Gastrocnemius medialis (tissue), 4 donors: ENCODE data around the gene SPATS2L.

ENCODE experiments used
- POLR2A ChIP-seq, 2 donors: fragments of 450-650 bp; IDR thresholded peaks; one replicate each; pipeline ENCODE4 v1.6.1; 2017; ENCODE audit warnings: antibody characterized with exemption in 2 of 2, mild to moderate bottlenecking in 2 of 2, moderate library complexity in 2 of 2
- TF ChIP-seq, protein P1 (sequence below), 5 experiments: fragments of 450-650 bp in 3 of 5; fragments of 200-600 bp in 2 of 5; sonication (generic) in 2 of 5; IDR thresholded peaks in 4 of 5; conservative IDR thresholded peaks in 1 of 5; 1 replicate in 4 of 5; 2 replicates in 1 of 5; pipeline ENCODE4 v1.5.1; 2016 to 2019; ENCODE audit warnings: antibody characterized with exemption in 5 of 5, mild to moderate bottlenecking in 3 of 5, moderate library complexity in 3 of 5

DNA sequence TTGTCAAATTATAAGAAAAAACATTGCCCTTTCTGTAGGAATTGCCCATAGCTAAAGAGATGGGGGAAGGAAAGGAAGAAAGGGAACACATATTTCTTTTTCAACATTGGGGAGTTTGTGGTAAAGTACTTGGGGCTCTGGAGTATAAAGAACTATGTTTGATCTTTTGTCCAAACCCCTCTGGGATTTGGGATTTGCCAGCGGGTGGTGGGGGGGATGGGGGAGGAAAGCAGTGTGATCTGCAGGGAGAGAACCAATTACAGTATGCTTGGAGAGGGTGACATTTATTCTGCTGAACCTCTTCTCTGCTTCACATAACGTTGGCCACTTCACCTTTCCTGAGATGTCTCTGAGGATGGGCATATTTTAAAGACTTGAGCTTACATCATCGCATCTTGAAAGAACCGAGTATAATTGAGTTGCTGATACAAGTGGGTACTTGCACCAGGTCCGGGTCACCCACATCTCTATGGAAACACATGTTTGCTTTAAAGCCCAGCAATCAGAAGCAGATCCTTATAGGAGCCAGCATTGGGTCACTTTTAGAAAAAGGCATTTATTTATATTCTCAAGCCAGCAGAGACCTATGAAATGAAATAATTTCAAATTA, 73.1 kb downstream of the SPATS2L start:
- TF ChIP-seq, protein P1, sequence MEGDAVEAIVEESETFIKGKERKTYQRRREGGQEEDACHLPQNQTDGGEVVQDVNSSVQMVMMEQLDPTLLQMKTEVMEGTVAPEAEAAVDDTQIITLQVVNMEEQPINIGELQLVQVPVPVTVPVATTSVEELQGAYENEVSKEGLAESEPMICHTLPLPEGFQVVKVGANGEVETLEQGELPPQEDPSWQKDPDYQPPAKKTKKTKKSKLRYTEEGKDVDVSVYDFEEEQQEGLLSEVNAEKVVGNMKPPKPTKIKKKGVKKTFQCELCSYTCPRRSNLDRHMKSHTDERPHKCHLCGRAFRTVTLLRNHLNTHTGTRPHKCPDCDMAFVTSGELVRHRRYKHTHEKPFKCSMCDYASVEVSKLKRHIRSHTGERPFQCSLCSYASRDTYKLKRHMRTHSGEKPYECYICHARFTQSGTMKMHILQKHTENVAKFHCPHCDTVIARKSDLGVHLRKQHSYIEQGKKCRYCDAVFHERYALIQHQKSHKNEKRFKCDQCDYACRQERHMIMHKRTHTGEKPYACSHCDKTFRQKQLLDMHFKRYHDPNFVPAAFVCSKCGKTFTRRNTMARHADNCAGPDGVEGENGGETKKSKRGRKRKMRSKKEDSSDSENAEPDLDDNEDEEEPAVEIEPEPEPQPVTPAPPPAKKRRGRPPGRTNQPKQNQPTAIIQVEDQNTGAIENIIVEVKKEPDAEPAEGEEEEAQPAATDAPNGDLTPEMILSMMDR (IDR thresholded peaks at IDR 0.05 in 4 of 5, conservative IDR thresholded peaks at IDR 0.05 in 1 of 5): no peak
- no peak for TF ChIP-seq POLR2A (IDR thresholded peaks at IDR 0.05)
